HG03159 (cell line): ENCODE measurements around the gene ARHGEF19.
"Not testable (repeated sequence)": the region's sequence is repeated elsewhere in the genome, so short reads cannot be mapped to it uniquely, and the experiment has no call there.

Experiments used
- ATAC-seq: cut with Tn5 transposase; IDR thresholded peaks from one replicate; pipeline ENCODE4 v1.9.1; 2021; ENCODE audit warnings: mild to moderate bottlenecking, moderate library complexity; ENCODE audit not compliant: unreplicated experiment

Gene ARHGEF19

GRCh38 chr1:16222716-16223115 lies 10.3 kb upstream of the ARHGEF19 start:
- not testable (repeated sequence) for ATAC-seq

- ATAC-seq = no peak
Observed at GRCh38 chr1:16221499-16221898, 9.0 kb upstream of the ARHGEF19 start.

GRCh38 chr1:16219968-16220500 lies 7.6 kb upstream of the ARHGEF19 start:
- no peak for ATAC-seq

- ATAC-seq = no peak
Observed at GRCh38 chr1:16218674-16219071, 6.2 kb upstream of the ARHGEF19 start.

- no peak for ATAC-seq
Observed at GRCh38 chr1:16218014-16218673, 5.7 kb upstream of the ARHGEF19 start.

GRCh38 chr1:16217061-16217785 lies 4.8 kb upstream of the ARHGEF19 start:
- ATAC-seq = peak; percentile 85

GRCh38 chr1:16215882-16216753 lies 3.7 kb upstream of the ARHGEF19 start:
- ATAC-seq = no peak

GRCh38 chr1:16215240-16215639 lies 2.8 kb upstream of the ARHGEF19 start:
- ATAC-seq = not testable (repeated sequence)

- not testable (repeated sequence) for ATAC-seq
Observed at GRCh38 chr1:16213544-16213943, 1.1 kb upstream of the ARHGEF19 start.

GRCh38 chr1:16213013-16213412 lies 561 bp upstream of the ARHGEF19 start:
- ATAC-seq = no peak

- no peak for ATAC-seq
Observed at GRCh38 chr1:16211824-16212223, 628 bp downstream of the ARHGEF19 start.

GRCh38 chr1:16210581-16210980 lies 1.9 kb downstream of the ARHGEF19 start:
- ATAC-seq = no peak

GRCh38 chr1:16209847-16210407 lies 2.5 kb downstream of the ARHGEF19 start:
- no peak for ATAC-seq

- ATAC-seq = no peak
Observed at GRCh38 chr1:16209132-16209846, 3.2 kb downstream of the ARHGEF19 start.

- ATAC-seq = no peak
Observed at GRCh38 chr1:16208270-16208987, 4.0 kb downstream of the ARHGEF19 start.

GRCh38 chr1:16207318-16208269 lies 4.9 kb downstream of the ARHGEF19 start:
- ATAC-seq = no peak

GRCh38 chr1:16206547-16207317 lies 5.7 kb downstream of the ARHGEF19 start:
- peak; percentile 73 for ATAC-seq
